AG04449 (cell line): ENCODE data around the gene FOXA3.

ENCODE experiments used
- CTCF ChIA-PET: fragments of 350-600 bp; formaldehyde crosslinking; extraction: SDS; loops from one replicate; lab custom pipeline; 2021; ENCODE audit warnings: antibody characterized with exemption; lab: Yijun Ruan, JAX
- POLR2A ChIA-PET: fragments of 400-600, 350-600 bp; formaldehyde crosslinking; extraction: SDS; loops from one replicate; lab custom pipeline; 2020; ENCODE audit warnings: antibody characterized with exemption, inconsistent platforms; lab: Yijun Ruan, JAX
- DNase-seq: peaks from one replicate; pipeline ENCODE4 v3.0.0-alpha.2; 2010; ENCODE audit warnings: low read depth, low spot score
- H3K4me3 ChIP-seq: 2 replicates; pipeline ENCODE4 v1.5.1; 2011; ENCODE audit warnings: low read depth, mild to moderate bottlenecking, control low read depth, low read length
- TF ChIP-seq, protein P1 (sequence below): IDR thresholded peaks from one replicate; pipeline ENCODE4 v1.5.1; 2011; ENCODE audit warnings: mild to moderate bottlenecking, moderate library complexity, low read length, control low read depth, inconsistent platforms; ENCODE audit not compliant: insufficient read depth; ENCODE audit errors: missing control alignments

FOXA3 gene

GRCh38 chr19:45826934-45827333, 37.2 kb upstream of the FOXA3 start:
- POLR2A ChIA-PET = no interaction called here
- no peak overlapping the region for H3K4me3 ChIP-seq
- TF ChIP-seq, protein P1, sequence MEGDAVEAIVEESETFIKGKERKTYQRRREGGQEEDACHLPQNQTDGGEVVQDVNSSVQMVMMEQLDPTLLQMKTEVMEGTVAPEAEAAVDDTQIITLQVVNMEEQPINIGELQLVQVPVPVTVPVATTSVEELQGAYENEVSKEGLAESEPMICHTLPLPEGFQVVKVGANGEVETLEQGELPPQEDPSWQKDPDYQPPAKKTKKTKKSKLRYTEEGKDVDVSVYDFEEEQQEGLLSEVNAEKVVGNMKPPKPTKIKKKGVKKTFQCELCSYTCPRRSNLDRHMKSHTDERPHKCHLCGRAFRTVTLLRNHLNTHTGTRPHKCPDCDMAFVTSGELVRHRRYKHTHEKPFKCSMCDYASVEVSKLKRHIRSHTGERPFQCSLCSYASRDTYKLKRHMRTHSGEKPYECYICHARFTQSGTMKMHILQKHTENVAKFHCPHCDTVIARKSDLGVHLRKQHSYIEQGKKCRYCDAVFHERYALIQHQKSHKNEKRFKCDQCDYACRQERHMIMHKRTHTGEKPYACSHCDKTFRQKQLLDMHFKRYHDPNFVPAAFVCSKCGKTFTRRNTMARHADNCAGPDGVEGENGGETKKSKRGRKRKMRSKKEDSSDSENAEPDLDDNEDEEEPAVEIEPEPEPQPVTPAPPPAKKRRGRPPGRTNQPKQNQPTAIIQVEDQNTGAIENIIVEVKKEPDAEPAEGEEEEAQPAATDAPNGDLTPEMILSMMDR = no peak
- CTCF ChIA-PET = interaction anchor here (1.4 to 15.5 kb wide), 2 partner anchors 10 to 27 kb away, joined by 3 to 231 read pairs; partner anchors contain the start of gene RSPH6A
- DNase-seq = no peak

GRCh38 chr19:45827459-45828093, 36.5 kb upstream of the FOXA3 start:
- no peak overlapping the region for H3K4me3 ChIP-seq
- TF ChIP-seq, protein P1 = no peak
- CTCF ChIA-PET = interaction anchor here (0.9 to 15.5 kb wide), 3 partner anchors 10 to 28 kb away, joined by 3 to 231 read pairs (median 3); partner anchors contain the start of gene RSPH6A
- POLR2A ChIA-PET = interaction anchor here (0.6 kb wide), 1 partner anchor 58 kb away, joined by 3 read pairs; no protein-coding TSS in a partner anchor
- no peak for DNase-seq

GRCh38 chr19:45828523-45828922, 35.6 kb upstream of the FOXA3 start:
- ChIA-PET POLR2A (interaction anchor here (0.6 kb wide), 1 partner anchor 59 kb away, joined by 3 read pairs; no protein-coding TSS in a partner anchor), CTCF (interaction anchor here (15.5 kb wide), 1 partner anchor 11 kb away, joined by 231 read pairs; the partner anchor contains the start of gene RSPH6A)
- no peak overlapping the region for H3K4me3 ChIP-seq
- TF ChIP-seq, protein P1 = no peak
- no peak for DNase-seq

GRCh38 chr19:45828945-45829344, 35.2 kb upstream of the FOXA3 start:
- POLR2A ChIA-PET = interaction anchor here (0.5 kb wide), 1 partner anchor 60 kb away, joined by 4 read pairs; the partner anchor contains the start of gene SIX5
- DNase-seq = no peak
- no peak overlapping the region for H3K4me3 ChIP-seq
- TF ChIP-seq, protein P1 = no peak
- CTCF ChIA-PET = interaction anchor here (1.1 to 15.5 kb wide), 2 partner anchors 12 to 13 kb away, joined by 4 to 231 read pairs; partner anchors contain the start of gene RSPH6A

DNA sequence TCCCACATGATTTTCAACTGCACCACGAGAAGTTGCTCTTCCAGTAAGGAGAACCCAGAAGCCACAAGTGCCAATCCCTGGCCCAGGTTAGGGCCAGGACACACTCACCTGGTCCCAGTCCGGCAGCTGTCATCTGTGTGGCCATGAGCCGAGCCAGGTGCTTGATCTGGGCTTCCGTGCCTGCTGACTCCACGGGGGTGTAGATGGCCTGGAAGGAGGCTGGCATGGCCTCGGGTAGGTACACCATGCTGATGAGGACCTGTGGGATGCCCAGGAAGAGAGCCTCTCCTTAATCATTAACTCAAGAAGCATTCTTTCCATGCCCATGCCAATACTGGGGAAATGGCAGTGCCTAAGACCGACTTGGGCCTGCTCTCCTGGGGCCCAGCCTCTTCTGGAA, 29.2 kb upstream of the FOXA3 start:
- CTCF ChIA-PET = interaction anchor here (1.4 to 15.5 kb wide), 2 partner anchors 12 to 18 kb away, joined by 5 to 231 read pairs; partner anchors contain the start of gene RSPH6A
- POLR2A ChIA-PET = interaction anchor here (1.0 kb wide), 1 partner anchor 15 kb away, joined by 3 read pairs; no protein-coding TSS in a partner anchor
- no peak overlapping the region for H3K4me3 ChIP-seq
- TF ChIP-seq, protein P1 = no peak
- no peak for DNase-seq

DNA sequence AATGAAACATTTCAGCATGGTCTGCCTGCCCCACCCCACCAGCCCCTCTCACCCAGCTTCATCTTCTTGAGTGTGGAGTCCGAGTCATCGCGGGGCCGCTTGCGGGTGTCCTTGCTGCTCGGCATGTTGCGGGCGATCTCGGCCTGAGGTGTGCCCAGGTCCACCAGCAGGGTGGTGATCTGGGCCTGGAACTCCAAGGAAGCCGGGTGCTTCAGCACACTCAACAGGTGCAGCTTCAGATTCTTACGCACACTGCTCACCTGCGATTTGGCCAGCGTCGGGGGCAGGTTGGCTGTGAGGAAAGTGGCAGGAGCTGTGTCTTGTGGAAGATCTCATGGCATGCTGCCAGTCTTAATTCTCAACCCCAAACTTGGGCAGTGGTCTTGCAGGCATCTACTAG, 21.9 kb upstream of the FOXA3 start:
- TF ChIP-seq, protein P1 = no peak
- CTCF ChIA-PET = interaction anchor here (1.2 to 4.1 kb wide), 5 partner anchors 13 to 40 kb away, joined by 3 to 25 read pairs (median 4); no protein-coding TSS in a partner anchor
- POLR2A ChIA-PET = no interaction called here
- no peak for DNase-seq
- no peak overlapping the region for H3K4me3 ChIP-seq
